BLaER1 (cell line): Measurements from ENCODE around the gene KAZN.

Experiments used
- H3K27ac ChIP-seq: shearing (Covaris generic); formaldehyde crosslinking; 2 replicates; pipeline ENCODE4 v1.8.1; 2022
- H3K27me3 ChIP-seq: shearing (Covaris generic); formaldehyde crosslinking; 2 replicates; pipeline ENCODE4 v1.8.1; 2022
- H3K36me3 ChIP-seq: shearing (Covaris generic); formaldehyde crosslinking; 2 replicates; pipeline ENCODE4 v1.8.1; 2022
- H3K4me1 ChIP-seq: shearing (Covaris generic); formaldehyde crosslinking; 2 replicates; pipeline ENCODE4 v1.8.1; 2022
- H3K4me2 ChIP-seq: shearing (Covaris generic); formaldehyde crosslinking; 2 replicates; pipeline ENCODE4 v1.8.1; 2022
- H3K4me3 ChIP-seq: shearing (Covaris generic); formaldehyde crosslinking; 2 replicates; pipeline ENCODE4 v1.8.1; 2022
- H3K9ac ChIP-seq: shearing (Covaris generic); formaldehyde crosslinking; 2 replicates; pipeline ENCODE4 v1.8.1; 2022
- H3K9me3 ChIP-seq: shearing (Covaris generic); formaldehyde crosslinking; 2 replicates; pipeline ENCODE4 v1.8.1; 2022
- H4K20me1 ChIP-seq: shearing (Covaris generic); formaldehyde crosslinking; 2 replicates; pipeline ENCODE4 v1.8.1; 2022
- Cebpa-rat ChIP-seq: shearing (Covaris generic); IDR thresholded peaks from 2 replicates; pipeline ENCODE4 v1.8.1; 2022

The KAZN gene

DNA sequence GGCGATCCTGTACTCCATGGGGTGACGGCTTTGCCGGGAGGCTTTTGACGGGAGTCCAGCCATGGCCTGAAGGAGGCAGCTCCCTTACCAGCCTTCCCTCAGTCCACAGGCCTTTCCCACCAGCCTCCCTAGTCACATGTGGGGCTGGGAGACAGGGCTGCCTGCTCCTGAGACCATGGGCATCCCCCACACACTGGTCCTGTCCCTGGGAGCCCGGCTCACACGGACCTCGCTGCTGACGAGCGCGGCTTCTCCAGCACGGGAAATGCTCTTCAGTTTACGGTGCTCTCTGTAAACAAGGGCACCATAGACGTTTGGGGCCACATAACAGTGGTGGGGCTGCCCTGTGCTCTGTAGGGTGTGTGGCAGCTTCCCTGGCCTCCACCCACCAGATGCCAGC, 450.6 kb downstream of the KAZN start:
- Histone ChIP-seq H4K20me1 (peaks cover 24% of the 10 kb centered on the region), H3K4me2 (no peak overlapping the region), H3K4me1 (peaks cover 19% of the 10 kb centered on the region), H3K27me3 (no peaks in the 10 kb centered on the region), H3K4me3 (no peak overlapping the region), H3K36me3 (peaks cover 63% of the 10 kb centered on the region), H3K9me3 (peaks cover 20% of the 10 kb centered on the region), H3K27ac (no peak overlapping the region), H3K9ac (no peak overlapping the region)
- no peak for TF ChIP-seq Cebpa-rat

DNA sequence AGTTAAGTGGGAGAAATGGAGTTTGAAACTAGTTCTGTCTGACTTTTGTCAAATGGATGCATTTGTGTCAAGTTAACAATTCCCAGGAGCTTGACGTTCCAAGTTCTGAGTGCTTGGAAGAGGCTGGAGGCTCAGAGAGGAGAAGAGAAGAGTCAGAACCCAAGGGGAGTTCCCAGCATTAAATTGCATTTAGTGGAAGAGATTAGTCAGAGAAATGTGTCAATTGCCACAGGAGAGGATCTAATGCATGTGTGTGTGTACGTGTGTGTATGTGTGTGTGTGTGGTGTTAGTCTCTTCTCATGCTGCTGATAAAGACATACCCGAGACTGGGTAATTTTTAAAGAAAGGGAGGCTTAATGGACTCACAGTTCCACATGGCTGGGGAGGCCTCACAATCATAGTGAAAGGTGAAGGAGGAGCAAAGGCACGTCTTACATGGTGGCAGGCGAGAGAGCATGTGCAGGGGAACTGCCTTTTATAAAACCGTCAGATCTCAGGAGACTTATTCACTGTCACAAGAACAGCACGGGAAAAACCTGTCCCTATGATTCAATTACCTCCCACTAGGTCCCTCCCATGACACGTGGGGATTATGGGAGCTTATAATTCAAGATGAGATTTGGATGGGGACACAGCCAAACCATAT, 453.5 kb downstream of the KAZN start:
- no peak for TF ChIP-seq Cebpa-rat
- H3K27ac ChIP-seq: no peak overlapping the region
- no peaks in the 10 kb centered on the region for H3K27me3 ChIP-seq
- no peak overlapping the region for H3K4me3 ChIP-seq
- H3K36me3 ChIP-seq: peaks cover 59% of the 10 kb centered on the region
- peaks cover 20% of the 10 kb centered on the region for H3K9me3 ChIP-seq
- no peak overlapping the region for H3K4me2 ChIP-seq
- H3K4me1 ChIP-seq: peaks cover 15% of the 10 kb centered on the region
- no peak overlapping the region for H3K9ac ChIP-seq
- H4K20me1 ChIP-seq: peaks cover 20% of the 10 kb centered on the region

DNA sequence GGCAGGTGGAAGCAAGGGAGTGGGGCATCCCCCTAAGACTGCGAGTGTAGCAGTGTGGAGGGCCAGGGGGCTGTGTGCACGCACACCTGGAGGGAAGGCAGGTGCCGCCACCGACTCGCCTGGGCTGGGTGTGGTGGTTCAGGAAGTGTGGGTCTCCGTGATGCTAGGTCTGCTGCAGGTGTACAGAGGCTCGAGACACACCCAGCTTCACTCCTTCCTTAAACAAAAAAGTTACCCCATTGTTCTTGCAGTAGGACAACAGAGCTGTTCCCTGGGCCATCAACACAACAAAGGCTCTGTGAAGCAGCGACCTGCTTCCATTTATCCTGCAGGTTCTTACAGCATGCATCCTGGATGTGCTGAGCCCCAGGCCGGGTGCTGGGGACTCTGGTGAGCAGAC, 454.7 kb downstream of the KAZN start:
- no peak overlapping the region for H3K9ac ChIP-seq
- H3K4me2 ChIP-seq: no peak overlapping the region
- H3K36me3 ChIP-seq: peaks cover 68% of the 10 kb centered on the region
- no peaks in the 10 kb centered on the region for H3K27me3 ChIP-seq
- H3K4me1 ChIP-seq: peaks cover 3% of the 10 kb centered on the region
- no peak overlapping the region for H3K4me3 ChIP-seq
- peaks cover 20% of the 10 kb centered on the region for H3K9me3 ChIP-seq
- no peak overlapping the region for H3K27ac ChIP-seq
- TF ChIP-seq Cebpa-rat: no peak
- 0 out of 2 replicates have a peak, but pooled peaks cover 9% of the 10 kb centered on the region for H4K20me1 ChIP-seq

DNA sequence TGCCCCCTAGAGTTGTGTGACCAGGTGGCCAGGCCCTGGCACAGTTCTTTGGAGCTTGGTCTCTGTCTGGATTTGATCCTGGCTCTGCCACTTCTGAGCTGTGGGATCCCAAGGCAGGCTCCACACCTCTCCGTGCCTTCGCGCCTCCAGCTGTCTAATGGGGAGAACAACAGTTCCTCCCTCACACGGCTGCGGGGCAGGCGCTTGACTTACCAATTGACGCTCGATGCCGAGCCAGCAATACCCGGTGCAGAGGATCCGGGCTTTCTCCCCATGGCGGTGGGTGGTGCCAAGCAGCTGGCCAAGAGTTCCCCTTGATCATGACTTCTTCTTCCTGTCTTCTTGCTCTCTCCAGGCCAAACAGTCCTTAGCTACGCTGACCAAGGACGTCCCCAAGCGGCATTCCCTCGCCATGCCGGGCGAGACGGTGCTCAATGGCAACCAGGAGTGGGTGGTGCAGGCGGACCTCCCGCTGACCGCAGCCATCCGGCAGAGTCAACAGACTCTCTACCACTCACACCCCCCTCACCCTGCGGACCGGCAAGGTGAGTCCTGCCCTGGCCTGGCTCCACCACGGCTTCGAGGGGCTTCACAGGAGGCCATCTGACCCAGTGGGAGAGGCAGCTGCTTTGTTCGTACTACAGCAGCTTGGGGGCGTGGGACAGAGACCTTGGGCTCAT, 457.4 kb downstream of the KAZN start:
- no peak for TF ChIP-seq Cebpa-rat
- Histone ChIP-seq H3K4me3 (no peak overlapping the region), H3K4me1 (no peaks in the 10 kb centered on the region), H3K27ac (no peak overlapping the region), H3K27me3 (no peaks in the 10 kb centered on the region), H3K9ac (no peak overlapping the region), H4K20me1 (0 out of 2 replicates have a peak, but pooled peaks cover 6% of the 10 kb centered on the region), H3K9me3 (peaks cover 15% of the 10 kb centered on the region), H3K36me3 (peaks cover 78% of the 10 kb centered on the region), H3K4me2 (no peak overlapping the region)

DNA sequence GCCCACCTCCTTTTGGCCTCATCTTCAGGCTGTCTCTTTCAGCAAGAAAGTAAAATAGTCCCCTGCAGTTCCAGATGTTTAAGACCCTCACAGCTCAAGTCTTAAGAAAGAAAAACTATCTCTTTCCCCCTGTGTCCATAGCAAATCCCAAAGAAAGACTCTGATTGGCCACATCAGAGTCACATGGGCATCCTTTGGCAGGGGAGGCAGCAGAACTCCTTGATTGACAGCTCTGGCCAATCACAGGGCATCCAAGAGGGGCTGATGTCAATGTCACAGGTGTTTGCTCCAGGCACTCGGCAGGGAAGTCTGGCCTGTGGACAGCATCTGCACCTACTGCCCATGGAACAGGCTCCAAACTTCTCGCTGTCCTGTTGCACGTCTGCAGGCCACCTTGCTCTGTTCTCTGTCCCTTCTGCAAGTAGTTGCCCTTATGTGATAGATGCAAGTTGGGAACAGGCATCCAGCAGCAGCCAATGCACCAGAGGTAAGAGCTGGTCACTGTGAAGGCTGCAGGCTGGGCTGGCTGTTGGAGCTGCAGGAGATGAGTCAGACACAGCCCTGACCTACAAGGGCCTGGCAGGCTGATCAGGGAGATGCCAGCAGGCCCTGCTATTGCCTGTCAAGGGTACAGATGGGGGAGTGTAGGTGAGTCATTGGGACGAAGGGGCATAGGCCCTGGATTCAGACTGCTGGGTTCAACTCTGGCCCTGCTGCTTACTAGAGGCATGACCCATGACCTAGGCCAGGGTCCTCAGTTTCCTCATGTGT, 458.2 kb downstream of the KAZN start:
- no peak overlapping the region for H3K9ac ChIP-seq
- no peaks in the 10 kb centered on the region for H4K20me1 ChIP-seq
- peaks cover 8% of the 10 kb centered on the region for H3K9me3 ChIP-seq
- H3K4me2 ChIP-seq: no peak overlapping the region
- H3K4me1 ChIP-seq: no peaks in the 10 kb centered on the region
- peaks cover 76% of the 10 kb centered on the region for H3K36me3 ChIP-seq
- no peak overlapping the region for H3K4me3 ChIP-seq
- no peak overlapping the region for H3K27ac ChIP-seq
- no peaks in the 10 kb centered on the region for H3K27me3 ChIP-seq
- TF ChIP-seq Cebpa-rat: no peak

DNA sequence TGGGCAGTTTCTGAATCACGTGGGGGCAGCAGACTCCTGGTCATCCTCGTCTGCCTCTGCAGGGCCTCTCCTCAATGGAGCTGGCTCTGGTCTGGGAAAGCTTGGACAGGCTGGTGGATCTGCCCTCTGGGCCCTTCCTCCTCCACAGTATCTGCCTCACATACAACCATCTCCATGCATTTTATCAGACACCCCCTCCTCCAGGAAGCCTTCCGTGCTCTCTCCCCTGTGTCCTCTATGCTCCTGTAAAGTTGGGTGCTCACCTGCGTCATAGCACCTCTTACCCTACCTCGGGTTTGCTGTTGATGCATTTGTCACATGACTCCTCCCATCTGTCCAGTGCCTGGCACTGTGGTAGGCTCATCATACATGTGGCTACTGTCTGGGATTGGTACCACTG, 459.3 kb downstream of the KAZN start:
- Histone ChIP-seq H3K36me3 (peaks cover 76% of the 10 kb centered on the region), H3K4me2 (no peak overlapping the region), H3K27ac (no peak overlapping the region), H3K9ac (no peak overlapping the region), H4K20me1 (no peaks in the 10 kb centered on the region), H3K4me1 (no peaks in the 10 kb centered on the region), H3K9me3 (peaks cover 9% of the 10 kb centered on the region), H3K4me3 (no peak overlapping the region), H3K27me3 (no peaks in the 10 kb centered on the region)
- no peak for TF ChIP-seq Cebpa-rat

DNA sequence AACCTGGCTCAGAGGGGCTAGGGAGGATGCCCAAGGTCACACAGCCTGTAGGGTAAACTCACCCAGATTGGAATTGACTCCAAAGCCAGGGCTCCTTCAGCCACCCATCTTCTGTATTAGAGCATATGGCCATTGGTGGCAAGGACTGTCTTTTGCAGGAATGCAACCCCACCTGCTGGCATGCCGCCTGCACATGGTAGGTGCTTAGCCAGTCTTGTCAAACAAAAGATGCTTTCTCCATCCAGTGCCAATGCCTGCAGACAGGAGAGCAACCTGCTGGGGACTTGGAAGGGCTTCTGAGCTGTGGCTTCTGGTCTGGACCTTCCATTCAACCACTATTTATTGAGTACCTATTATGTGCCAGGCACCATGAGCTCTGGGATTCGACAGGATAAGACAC, 459.8 kb downstream of the KAZN start:
- Histone ChIP-seq H4K20me1 (no peaks in the 10 kb centered on the region), H3K9ac (no peak overlapping the region), H3K27me3 (no peaks in the 10 kb centered on the region), H3K9me3 (peaks cover 9% of the 10 kb centered on the region), H3K4me3 (no peak overlapping the region), H3K4me2 (no peak overlapping the region), H3K27ac (no peak overlapping the region), H3K36me3 (peaks cover 75% of the 10 kb centered on the region), H3K4me1 (no peaks in the 10 kb centered on the region)
- no peak for TF ChIP-seq Cebpa-rat

DNA sequence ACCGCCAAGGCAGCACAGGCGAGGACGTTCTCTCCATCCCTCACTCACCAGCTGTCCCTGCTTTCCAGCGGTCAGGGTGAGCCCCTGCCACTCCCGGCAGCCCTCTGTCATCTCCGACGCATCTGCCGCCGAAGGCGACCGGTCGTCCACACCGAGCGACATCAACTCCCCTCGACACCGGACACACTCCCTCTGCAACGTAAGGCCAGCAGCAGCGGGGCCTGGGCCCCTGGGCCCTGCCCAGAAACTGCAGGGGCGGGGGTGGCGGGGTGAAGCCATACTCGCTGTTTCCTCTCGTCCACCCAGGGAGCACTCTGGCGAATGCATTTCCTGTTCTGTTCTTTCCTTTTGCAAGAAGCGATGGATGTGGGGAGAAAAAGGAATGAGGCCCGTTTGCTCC, 461.6 kb downstream of the KAZN start:
- H3K4me2 ChIP-seq: no peak overlapping the region
- H3K9ac ChIP-seq: no peak overlapping the region
- H3K27me3 ChIP-seq: no peaks in the 10 kb centered on the region
- no peaks in the 10 kb centered on the region for H4K20me1 ChIP-seq
- peaks cover 9% of the 10 kb centered on the region for H3K9me3 ChIP-seq
- H3K4me3 ChIP-seq: no peak overlapping the region
- no peak for TF ChIP-seq Cebpa-rat
- H3K36me3 ChIP-seq: peaks cover 89% of the 10 kb centered on the region
- no peak overlapping the region for H3K27ac ChIP-seq
- no peaks in the 10 kb centered on the region for H3K4me1 ChIP-seq

DNA sequence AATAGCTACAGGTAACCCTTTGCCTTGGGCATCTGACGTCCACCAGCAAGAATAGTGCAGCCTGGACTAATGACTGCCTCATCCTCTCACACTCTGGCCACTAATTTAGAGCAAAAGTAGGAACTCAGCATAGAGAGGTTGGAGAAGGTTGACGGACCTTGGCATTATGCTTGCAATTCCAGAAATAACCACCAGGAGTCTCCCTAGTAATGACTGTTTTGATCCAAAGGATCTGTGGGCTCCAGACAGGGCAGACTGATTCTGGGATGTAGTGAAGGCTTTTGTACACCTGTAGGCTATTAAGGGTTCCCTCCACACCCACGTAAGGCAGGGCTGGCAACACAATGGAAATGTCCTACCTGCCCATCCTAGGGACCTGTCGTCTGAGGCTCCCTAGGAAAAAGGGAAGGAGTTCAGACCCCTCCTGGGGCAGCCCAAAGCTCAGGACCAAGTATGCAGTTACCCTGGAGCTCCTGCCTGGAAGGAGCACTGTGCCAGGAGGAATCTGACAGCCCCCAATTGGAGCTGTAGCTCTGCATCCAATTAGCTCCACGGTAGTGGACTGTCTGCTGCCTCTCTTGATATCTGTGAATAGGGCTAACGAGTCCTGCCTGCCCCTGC, 464.1 kb downstream of the KAZN start:
- H3K27ac ChIP-seq: no peak overlapping the region
- H3K4me2 ChIP-seq: no peak overlapping the region
- H3K4me3 ChIP-seq: no peak overlapping the region
- no peaks in the 10 kb centered on the region for H3K27me3 ChIP-seq
- no peak for TF ChIP-seq Cebpa-rat
- H3K36me3 ChIP-seq: peaks cover 82% of the 10 kb centered on the region
- H4K20me1 ChIP-seq: no peaks in the 10 kb centered on the region
- H3K9ac ChIP-seq: no peak overlapping the region
- H3K9me3 ChIP-seq: peaks cover 9% of the 10 kb centered on the region
- H3K4me1 ChIP-seq: peaks cover 13% of the 10 kb centered on the region

DNA sequence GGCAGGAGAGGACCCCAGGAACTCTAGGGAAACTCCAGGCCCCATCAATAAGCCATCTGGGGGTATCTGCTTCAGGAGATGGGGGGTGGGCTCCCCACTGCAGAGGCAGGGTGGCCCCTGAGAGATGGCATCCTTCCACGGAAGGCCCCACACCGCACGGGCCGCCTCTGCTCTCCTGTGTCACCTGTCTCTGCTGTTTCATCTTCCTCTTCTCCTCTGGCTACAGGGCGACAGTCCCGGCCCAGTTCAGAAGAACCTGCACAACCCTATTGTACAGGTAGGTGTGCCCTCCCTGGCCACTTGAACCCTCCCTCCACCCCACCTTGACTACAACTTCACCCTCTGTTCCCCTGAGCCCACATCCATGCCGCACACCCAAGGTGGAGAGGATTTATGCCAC, 464.9 kb downstream of the KAZN start:
- H3K9ac ChIP-seq: no peak overlapping the region
- no peaks in the 10 kb centered on the region for H3K27me3 ChIP-seq
- no peak overlapping the region for H3K27ac ChIP-seq
- no peak for TF ChIP-seq Cebpa-rat
- H3K9me3 ChIP-seq: peaks cover 9% of the 10 kb centered on the region
- H3K36me3 ChIP-seq: peaks cover 74% of the 10 kb centered on the region
- H3K4me1 ChIP-seq: peaks cover 13% of the 10 kb centered on the region
- H4K20me1 ChIP-seq: no peaks in the 10 kb centered on the region
- H3K4me2 ChIP-seq: no peak overlapping the region
- no peak overlapping the region for H3K4me3 ChIP-seq
